LNCaP clone FGC (cell line): ENCODE results near the gene MIAT.

Source experiments
- DNase-seq: peaks from one replicate; pipeline ENCODE4 v3.0.0-alpha.2; 2011; ENCODE audit warnings: low read depth
- H3K4me3 ChIP-seq: 2 replicates; pipeline ENCODE4 v1.5.1; 2011; ENCODE audit warnings: mild to moderate bottlenecking, low read depth, low read length, control low read depth
- CTCF ChIP-seq: IDR thresholded peaks from 2 replicates; pipeline ENCODE4 v1.5.1; 2012; ENCODE audit warnings: mild to moderate bottlenecking; ENCODE audit not compliant: control insufficient read depth, insufficient read depth; ENCODE audit errors: extremely low read depth

MIAT gene

GRCh38 chr22:26689513-26690301 lies 32.3 kb downstream of the MIAT start:
- DNase-seq: no peak
- TF ChIP-seq CTCF: no peak
- H3K4me3 ChIP-seq: no peak overlapping the region

GRCh38 chr22:26690654-26691376 lies 33.4 kb downstream of the MIAT start:
- DNase-seq: no peak
- no peak overlapping the region for H3K4me3 ChIP-seq
- TF ChIP-seq CTCF: no peak

- no peak for TF ChIP-seq CTCF
- H3K4me3 ChIP-seq: no peak overlapping the region
- DNase-seq: no peak
Observed at GRCh38 chr22:26691377-26691716, 34.0 kb downstream of the MIAT start.

GRCh38 chr22:26692215-26692614 lies 34.8 kb downstream of the MIAT start:
- DNase-seq: no peak
- H3K4me3 ChIP-seq: no peak overlapping the region
- no peak for TF ChIP-seq CTCF

- no peak for TF ChIP-seq CTCF
- no peak overlapping the region for H3K4me3 ChIP-seq
- DNase-seq: no peak
Observed at GRCh38 chr22:26697151-26697550, 39.8 kb downstream of the MIAT start.

GRCh38 chr22:26700462-26700861 lies 43.1 kb downstream of the MIAT start:
- DNase-seq: no peak
- no peak overlapping the region for H3K4me3 ChIP-seq
- no peak for TF ChIP-seq CTCF

GRCh38 chr22:26700886-26701285 lies 43.5 kb downstream of the MIAT start:
- no peak for TF ChIP-seq CTCF
- no peak overlapping the region for H3K4me3 ChIP-seq
- no peak for DNase-seq
